DND-41 (cell line): ENCODE data around the gene PTCRA.

ENCODE experiments used
- ATAC-seq: fragments of 200-7000 bp; cut with Tn5 transposase; 3 replicates; pipeline ENCODE4 v1.9.1; 2021; ENCODE audit warnings: low read depth; ENCODE audit not compliant: insufficient read depth
- DNase-seq: peaks from one replicate; pipeline ENCODE4 v3.0.0-alpha.2; 2020
- H2AFZ ChIP-seq: 2 replicates; pipeline ENCODE4 v1.6.0; 2012; ENCODE audit warnings: low read depth, low read length
- H3K27ac ChIP-seq: 2 replicates; pipeline ENCODE4 v1.5.1; 2012; ENCODE audit warnings: low read length, inconsistent platforms
- H3K27me3 ChIP-seq: fragments of 200-600 bp; sonication (generic); 2 replicates; pipeline ENCODE4 v1.6.0; 2012; ENCODE audit warnings: low read length, mild to moderate bottlenecking, inconsistent platforms; ENCODE audit not compliant: insufficient read depth, poor library complexity
- H3K36me3 ChIP-seq: 2 replicates; pipeline ENCODE4 v1.5.1; 2012; ENCODE audit warnings: low read length, inconsistent platforms; ENCODE audit not compliant: insufficient read depth
- H3K4me1 ChIP-seq: 2 replicates; pipeline ENCODE4 v1.5.1; 2012; ENCODE audit warnings: mild to moderate bottlenecking, low read length; ENCODE audit not compliant: insufficient read depth
- H3K4me2 ChIP-seq: 2 replicates; pipeline ENCODE4 v1.6.0; 2012; ENCODE audit warnings: mild to moderate bottlenecking, moderate library complexity, low read length, inconsistent platforms; ENCODE audit not compliant: insufficient read depth
- H3K4me3 ChIP-seq, 2 experiments: fragments of 200-600 bp in 1 of 2; shearing (Covaris generic) in 1 of 2; 2 replicates each; pipeline ENCODE4 v1.5.1; 2012 to 2016; ENCODE audit warnings: inconsistent platforms in 2 of 2, low read length in 2 of 2, mild to moderate bottlenecking in 2 of 2, low read depth in 1 of 2, moderate library complexity in 1 of 2
- H3K79me2 ChIP-seq: 2 replicates; pipeline ENCODE4 v1.6.0; 2012; ENCODE audit warnings: low read length, inconsistent platforms; ENCODE audit not compliant: insufficient read depth
- H3K9ac ChIP-seq: 2 replicates; pipeline ENCODE4 v1.6.0; 2012; ENCODE audit warnings: low read depth, mild to moderate bottlenecking, inconsistent platforms, low read length, moderate library complexity
- H3K9me3 ChIP-seq: 2 replicates; pipeline ENCODE4 v1.5.1; 2012; ENCODE audit warnings: low read length, moderate library complexity, mild to moderate bottlenecking, inconsistent platforms; ENCODE audit not compliant: insufficient read depth, severe bottlenecking
- H4K20me1 ChIP-seq: 2 replicates; pipeline ENCODE4 v1.6.0; 2012; ENCODE audit warnings: low read length; ENCODE audit not compliant: insufficient read depth
- CTCF ChIP-seq: IDR thresholded peaks from 2 replicates; pipeline ENCODE4 v1.5.1; 2012; ENCODE audit warnings: borderline replicate concordance, low read length, moderate library complexity, mild to moderate bottlenecking; ENCODE audit not compliant: poor library complexity, severe bottlenecking; ENCODE audit errors: extremely low read depth
- EZH2 ChIP-seq: IDR thresholded peaks from 3 replicates; pipeline ENCODE4 v1.6.1; 2012; ENCODE audit warnings: borderline replicate concordance, low read depth, mild to moderate bottlenecking, moderate library complexity, low read length, inconsistent platforms; ENCODE audit not compliant: severe bottlenecking

The PTCRA gene

GRCh38 chr6:42962096-42962495 lies 46.2 kb downstream of the PTCRA start:
- H4K20me1 ChIP-seq, result no peaks in the 10 kb centered on the region
- no peaks in the 10 kb centered on the region for H3K27me3 ChIP-seq
- no peaks in the 10 kb centered on the region for H3K9me3 ChIP-seq
- DNase-seq, result no peak
- no peaks in the 10 kb centered on the region for H3K79me2 ChIP-seq
- H3K4me1 ChIP-seq, result no peaks in the 10 kb centered on the region
- H3K36me3 ChIP-seq, result peaks cover 34% of the 10 kb centered on the region
- H3K4me3 ChIP-seq, result no peak overlapping the region
- no peak for ATAC-seq
- H3K27ac ChIP-seq, result no peak overlapping the region
- H2AFZ ChIP-seq, result no peak overlapping the region
- H3K4me2 ChIP-seq, result no peak overlapping the region
- no peak for TF ChIP-seq CTCF
- no peak for TF ChIP-seq EZH2
- H3K9ac ChIP-seq, result no peak overlapping the region

- DNase-seq (no peak), ATAC-seq (no peak)
- no peaks in the 10 kb centered on the region for H3K9me3 ChIP-seq
- H3K79me2 ChIP-seq, result no peaks in the 10 kb centered on the region
- H3K9ac ChIP-seq, result no peak overlapping the region
- H3K4me3 ChIP-seq, result no peak overlapping the region
- H3K27me3 ChIP-seq, result no peaks in the 10 kb centered on the region
- no peaks in the 10 kb centered on the region for H4K20me1 ChIP-seq
- H3K4me1 ChIP-seq, result no peaks in the 10 kb centered on the region
- no peak overlapping the region for H3K27ac ChIP-seq
- TF ChIP-seq CTCF, result no peak
- no peak for TF ChIP-seq EZH2
- H3K4me2 ChIP-seq, result no peak overlapping the region
- peaks cover 39% of the 10 kb centered on the region for H3K36me3 ChIP-seq
- no peak overlapping the region for H2AFZ ChIP-seq
These were observed 46.8 kb downstream of the PTCRA start for GRCh38 chr6:42962502-42963178.

- Histone ChIP-seq H2AFZ (no peak overlapping the region), H3K27me3 (no peaks in the 10 kb centered on the region), H3K9ac (no peak overlapping the region), H3K4me3 (no peak overlapping the region), H3K9me3 (no peaks in the 10 kb centered on the region), H3K79me2 (no peaks in the 10 kb centered on the region), H4K20me1 (no peaks in the 10 kb centered on the region), H3K36me3 (peaks cover 41% of the 10 kb centered on the region), H3K4me2 (no peak overlapping the region), H3K4me1 (no peaks in the 10 kb centered on the region), H3K27ac (no peak overlapping the region)
- DNase-seq, result no peak
- TF ChIP-seq EZH2 (no peak), CTCF (no peak)
- ATAC-seq, result no peak
These were observed 47.5 kb downstream of the PTCRA start for GRCh38 chr6:42963179-42963854.
